ENCODE results near the gene MMS19. TPM values are rescaled to one million over a fixed set of nuclear protein-coding genes. Genes with fewer than 3 reads are reported as not detected.
"Not testable (repeated sequence)": the region's sequence is repeated elsewhere in the genome, so short reads cannot be mapped to it uniquely, and the experiment has no call there.

The MMS19 gene
- total RNA-seq, 2 donors from 2014 or later, result 89.3 to 90.5 TPM

DNA sequence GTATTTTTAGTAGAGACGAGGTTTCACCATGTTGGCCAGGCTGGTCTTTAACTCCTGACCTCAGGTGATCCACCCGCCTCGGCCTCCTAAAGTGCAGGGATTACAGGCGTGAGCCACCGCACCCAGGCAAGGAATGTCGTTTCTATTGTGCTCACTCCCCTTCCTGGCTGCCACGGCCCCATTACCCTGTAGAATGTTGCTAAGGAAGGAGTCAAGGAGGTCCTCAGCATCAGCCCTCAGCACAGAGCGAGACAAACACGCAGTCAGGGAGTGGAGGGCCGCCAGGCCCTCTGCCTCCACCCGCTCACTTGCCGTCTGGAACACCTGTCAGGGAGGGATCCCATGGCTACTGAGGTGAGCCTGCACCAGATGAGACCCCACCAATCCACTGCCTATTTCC is 29.4 kb downstream of the MMS19 start:
- Mint-ChIP-seq H3K27ac (peak overlapping the region; percentile 20), H3K36me3 (ENCODE audit: low read depth) (peaks cover 99% of the 10 kb centered on the region)
- not testable (repeated sequence) for H3K4me3 Mint-ChIP-seq; H3K4me1 Mint-ChIP-seq; H3K27me3 Mint-ChIP-seq; H3K9me3 Mint-ChIP-seq; ATAC-seq (replicated peaks)

GRCh38 chr10:97468162-97468561 is 30.1 kb downstream of the MMS19 start:
- H3K27me3 Mint-ChIP-seq, result no peaks in the 10 kb centered on the region
- no peaks in the 10 kb centered on the region for H3K9me3 Mint-ChIP-seq
- H3K27ac Mint-ChIP-seq, result peak overlapping the region; percentile 20
- ATAC-seq (replicated peaks), result no peak
- H3K36me3 Mint-ChIP-seq (ENCODE audit: low read depth), result peaks cover 99% of the 10 kb centered on the region
- H3K4me3 Mint-ChIP-seq, result no peak overlapping the region
- H3K4me1 Mint-ChIP-seq, result peaks cover 5% of the 10 kb centered on the region

GRCh38 chr10:97466755-97467154 is 31.5 kb downstream of the MMS19 start:
- Mint-ChIP-seq H3K4me1 (peaks cover 5% of the 10 kb centered on the region), H3K27ac (no peak overlapping the region), H3K4me3 (no peak overlapping the region), H3K27me3 (no peaks in the 10 kb centered on the region), H3K9me3 (no peaks in the 10 kb centered on the region), H3K36me3 (ENCODE audit: low read depth) (peaks cover 99% of the 10 kb centered on the region)
- ATAC-seq (replicated peaks), result no peak

DNA sequence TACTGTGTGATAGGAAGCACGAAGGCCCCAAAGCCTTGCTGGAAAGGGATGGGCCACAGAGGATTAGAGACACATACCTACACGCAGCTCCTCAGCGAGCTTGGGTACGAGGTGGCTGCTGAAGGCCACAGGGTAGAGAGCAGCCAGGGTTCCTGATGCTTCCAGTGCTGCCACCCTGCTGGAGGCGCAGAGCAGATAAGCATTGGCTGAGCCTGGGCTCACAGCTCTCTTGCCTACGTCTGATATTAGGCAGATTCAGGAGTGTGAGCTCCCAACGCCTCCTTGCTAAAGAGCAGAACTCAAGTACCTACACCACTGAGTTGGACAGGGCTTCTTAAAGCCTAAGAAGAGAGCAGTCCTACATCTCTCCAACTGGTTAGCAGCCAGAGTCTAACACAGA is 32.2 kb downstream of the MMS19 start:
- Mint-ChIP-seq H3K27me3 (no peaks in the 10 kb centered on the region), H3K36me3 (ENCODE audit: low read depth) (peaks cover 100% of the 10 kb centered on the region), H3K4me1 (peaks cover 5% of the 10 kb centered on the region), H3K4me3 (no peak overlapping the region), H3K27ac (no peak overlapping the region), H3K9me3 (no peaks in the 10 kb centered on the region)
- ATAC-seq (replicated peaks), result no peak

GRCh38 chr10:97464226-97464625 is 34.0 kb downstream of the MMS19 start:
- ATAC-seq (replicated peaks), result peak; percentile 5
- Mint-ChIP-seq H3K27ac (peak overlapping the region; percentile 76), H3K27me3 (no peaks in the 10 kb centered on the region), H3K4me1 (peaks cover 5% of the 10 kb centered on the region), H3K36me3 (ENCODE audit: low read depth) (peaks cover 100% of the 10 kb centered on the region), H3K9me3 (no peaks in the 10 kb centered on the region), H3K4me3 (no peak overlapping the region)

GRCh38 chr10:97463363-97464132 is 34.7 kb downstream of the MMS19 start:
- Mint-ChIP-seq H3K27ac (peak overlapping the region; percentile 76), H3K4me1 (peaks cover 7% of the 10 kb centered on the region), H3K9me3 (no peaks in the 10 kb centered on the region), H3K27me3 (no peaks in the 10 kb centered on the region), H3K4me3 (no peak overlapping the region), H3K36me3 (ENCODE audit: low read depth) (peaks cover 100% of the 10 kb centered on the region)
- ATAC-seq (replicated peaks), result peak; percentile 64

DNA sequence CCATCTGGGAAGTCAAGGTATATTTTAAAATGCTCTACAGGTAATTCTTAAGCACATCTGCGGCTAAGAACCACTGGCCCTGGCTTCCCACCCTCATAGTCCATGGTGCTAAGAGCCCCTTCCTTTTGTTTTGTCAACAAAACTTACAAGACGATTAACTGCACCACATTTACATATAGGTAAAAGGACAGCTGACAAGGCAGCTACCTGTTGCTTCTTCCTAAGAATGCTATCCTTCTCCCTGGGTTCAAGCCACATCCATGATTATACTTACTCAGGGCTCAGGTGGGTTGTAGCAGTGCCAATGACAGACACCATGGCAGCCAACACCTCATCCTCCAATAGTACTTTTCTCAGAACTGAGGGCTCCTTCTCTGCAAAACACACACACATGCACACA is 35.9 kb downstream of the MMS19 start:
- Mint-ChIP-seq H3K27ac (no peak overlapping the region), H3K4me1 (peaks cover 9% of the 10 kb centered on the region), H3K36me3 (ENCODE audit: low read depth) (peaks cover 100% of the 10 kb centered on the region), H3K4me3 (no peak overlapping the region), H3K27me3 (no peaks in the 10 kb centered on the region), H3K9me3 (no peaks in the 10 kb centered on the region)
- ATAC-seq (replicated peaks), result no peak

DNA sequence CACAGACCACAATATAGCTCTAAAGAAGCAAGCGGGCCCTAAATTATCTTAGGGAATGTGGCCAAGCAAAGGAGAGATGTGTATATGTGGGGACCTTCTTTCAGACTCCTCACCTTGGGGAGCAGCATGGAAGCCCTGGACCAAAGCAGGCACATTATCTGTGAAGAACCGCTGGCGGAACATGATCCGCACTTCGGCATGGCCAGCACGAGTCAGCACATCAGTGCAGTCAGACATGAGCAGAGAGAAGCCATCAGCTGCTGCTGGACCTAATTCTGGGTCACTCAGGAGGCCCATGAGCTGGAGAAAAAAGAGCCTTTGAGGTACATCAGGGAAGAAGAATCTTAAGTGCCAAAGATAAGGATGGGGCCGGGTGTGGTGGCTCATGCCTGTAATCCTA is 38.3 kb downstream of the MMS19 start:
- H3K27me3 Mint-ChIP-seq, result no peaks in the 10 kb centered on the region
- H3K4me3 Mint-ChIP-seq, result no peak overlapping the region
- H3K27ac Mint-ChIP-seq, result peak overlapping the region; percentile 53
- peaks cover 15% of the 10 kb centered on the region for H3K4me1 Mint-ChIP-seq
- H3K9me3 Mint-ChIP-seq, result no peaks in the 10 kb centered on the region
- peaks cover 100% of the 10 kb centered on the region for H3K36me3 Mint-ChIP-seq (ENCODE audit: low read depth)
- no peak for ATAC-seq (replicated peaks)

DNA sequence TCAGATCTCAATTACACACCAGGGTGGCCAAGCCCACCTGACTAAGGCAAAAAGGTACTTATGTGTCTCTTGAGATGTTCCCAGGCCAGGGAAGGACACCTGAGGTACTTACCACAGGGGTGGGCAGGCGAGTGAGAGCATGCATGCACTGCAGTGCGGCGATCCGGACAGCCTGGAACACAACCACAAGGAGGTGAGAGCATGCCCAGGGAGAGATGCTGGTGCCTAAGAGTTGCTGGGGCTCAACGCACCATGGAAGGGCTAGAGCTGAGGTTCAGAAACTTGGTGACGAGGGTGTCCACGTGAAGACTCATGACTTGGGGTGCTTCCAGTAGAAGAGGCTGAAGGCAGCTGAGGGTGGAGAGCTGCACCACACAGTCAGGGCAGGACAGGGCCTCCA is 39.1 kb downstream of the MMS19 start:
- H3K4me1 Mint-ChIP-seq, result peaks cover 21% of the 10 kb centered on the region
- no peak overlapping the region for H3K4me3 Mint-ChIP-seq
- H3K9me3 Mint-ChIP-seq, result no peaks in the 10 kb centered on the region
- no peaks in the 10 kb centered on the region for H3K27me3 Mint-ChIP-seq
- peaks cover 100% of the 10 kb centered on the region for H3K36me3 Mint-ChIP-seq (ENCODE audit: low read depth)
- H3K27ac Mint-ChIP-seq, result peak overlapping the region; percentile 53
- no peak for ATAC-seq (replicated peaks)

DNA sequence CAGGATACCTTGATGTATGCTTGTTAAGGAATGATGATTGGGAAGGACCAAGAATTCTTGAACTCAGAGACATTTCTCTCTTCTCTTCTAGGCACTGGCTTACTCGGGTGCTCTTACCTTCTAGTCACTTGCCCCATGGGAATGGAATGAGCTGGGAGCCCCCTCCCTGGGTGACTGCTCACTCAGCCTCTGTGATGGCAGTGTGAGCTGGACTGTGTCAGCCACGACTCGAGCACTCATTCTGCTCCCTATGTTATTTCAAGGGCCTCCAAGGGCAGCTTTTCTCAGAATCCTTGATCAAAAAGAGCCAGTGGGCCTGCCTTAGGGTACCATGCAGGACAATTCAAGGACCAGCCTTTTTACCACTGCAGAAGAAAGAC is 41.5 kb downstream of the MMS19 start:
- no peak for ATAC-seq (replicated peaks)
- H3K4me1 Mint-ChIP-seq, result peaks cover 25% of the 10 kb centered on the region
- H3K36me3 Mint-ChIP-seq (ENCODE audit: low read depth), result peaks cover 100% of the 10 kb centered on the region
- H3K27me3 Mint-ChIP-seq, result no peaks in the 10 kb centered on the region
- H3K27ac Mint-ChIP-seq, result peak overlapping the region; percentile 73
- H3K9me3 Mint-ChIP-seq, result no peaks in the 10 kb centered on the region
- H3K4me3 Mint-ChIP-seq, result no peak overlapping the region

- ATAC-seq (replicated peaks), result no peak
- Mint-ChIP-seq H3K4me1 (peaks cover 25% of the 10 kb centered on the region), H3K36me3 (ENCODE audit: low read depth) (peaks cover 97% of the 10 kb centered on the region), H3K27me3 (no peaks in the 10 kb centered on the region), H3K4me3 (no peak overlapping the region), H3K27ac (peak overlapping the region; percentile 96), H3K9me3 (no peaks in the 10 kb centered on the region)
Observed at GRCh38 chr10:97456034-97456685, 42.1 kb downstream of the MMS19 start.

- H3K4me1 Mint-ChIP-seq, result peaks cover 34% of the 10 kb centered on the region
- H3K4me3 Mint-ChIP-seq, result peak overlapping the region; percentile 66
- H3K27ac Mint-ChIP-seq, result peak overlapping the region; percentile 96
- peak; percentile 78 for ATAC-seq (replicated peaks)
- no peaks in the 10 kb centered on the region for H3K9me3 Mint-ChIP-seq
- H3K27me3 Mint-ChIP-seq, result no peaks in the 10 kb centered on the region
- H3K36me3 Mint-ChIP-seq (ENCODE audit: low read depth), result peaks cover 91% of the 10 kb centered on the region
Observed at GRCh38 chr10:97454330-97455036, 43.7 kb downstream of the MMS19 start.

DNA sequence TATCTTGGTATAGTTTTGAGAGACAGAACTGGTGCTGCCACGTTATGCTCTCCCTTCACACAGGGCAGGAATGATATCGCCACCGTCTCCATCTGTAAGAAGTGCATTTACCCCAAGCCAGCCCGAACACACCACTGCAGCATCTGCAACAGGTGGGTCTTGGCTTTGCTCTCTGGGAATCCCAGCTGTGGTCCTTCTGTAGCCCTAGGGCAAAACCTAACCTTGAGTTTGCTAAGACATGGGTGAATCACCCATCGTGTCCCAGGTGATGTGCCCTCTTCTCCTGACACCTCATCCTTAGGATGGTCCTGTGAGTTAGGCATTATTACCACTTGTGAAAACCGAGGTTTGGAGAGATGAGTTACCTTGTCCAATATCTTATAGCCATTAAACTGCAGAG is 45.9 kb downstream of the MMS19 start:
- Mint-ChIP-seq H3K27ac (peak overlapping the region; percentile 96), H3K4me1 (peaks cover 41% of the 10 kb centered on the region), H3K4me3 (no peak overlapping the region), H3K27me3 (no peaks in the 10 kb centered on the region), H3K9me3 (no peaks in the 10 kb centered on the region), H3K36me3 (ENCODE audit: low read depth) (peaks cover 85% of the 10 kb centered on the region)
- no peak for ATAC-seq (replicated peaks)

DNA sequence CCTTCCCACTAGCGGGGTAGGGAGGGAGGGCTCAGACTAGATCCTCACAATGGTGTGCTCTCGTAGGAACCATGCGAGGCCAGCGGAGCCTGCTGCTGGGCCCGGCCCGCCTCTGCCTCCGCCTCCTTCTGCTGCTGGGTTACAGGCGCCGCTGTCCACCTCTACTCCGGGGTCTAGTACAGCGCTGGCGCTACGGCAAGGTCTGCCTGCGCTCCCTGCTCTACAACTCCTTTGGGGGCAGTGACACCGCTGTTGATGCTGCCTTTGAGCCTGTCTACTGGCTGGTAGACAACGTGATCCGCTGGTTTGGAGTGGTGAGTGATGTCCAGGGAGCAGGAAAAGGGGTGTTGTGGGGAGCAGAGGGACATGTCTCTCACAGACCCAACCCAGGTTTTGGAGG is 46.6 kb downstream of the MMS19 start:
- Mint-ChIP-seq H3K36me3 (ENCODE audit: low read depth) (peaks cover 78% of the 10 kb centered on the region), H3K9me3 (no peaks in the 10 kb centered on the region), H3K4me3 (no peak overlapping the region), H3K4me1 (peaks cover 41% of the 10 kb centered on the region), H3K27ac (peak overlapping the region; percentile 96), H3K27me3 (no peaks in the 10 kb centered on the region)
- no peak for ATAC-seq (replicated peaks)

GRCh38 chr10:97450828-97451227 is 47.4 kb downstream of the MMS19 start:
- H3K4me3 Mint-ChIP-seq, result no peak overlapping the region
- no peaks in the 10 kb centered on the region for H3K9me3 Mint-ChIP-seq
- peaks cover 41% of the 10 kb centered on the region for H3K4me1 Mint-ChIP-seq
- H3K36me3 Mint-ChIP-seq (ENCODE audit: low read depth), result peaks cover 78% of the 10 kb centered on the region
- peak overlapping the region; percentile 70 for H3K27ac Mint-ChIP-seq
- ATAC-seq (replicated peaks), result no peak
- H3K27me3 Mint-ChIP-seq, result no peaks in the 10 kb centered on the region

Measured in activated T-helper 17 cell treated with anti-CD3 and anti-CD28 coated beads, Interleukin-2, amount 50 U/mL, for 72 hours (primary cell).